Left forelimb (tissue), 1 donor: Measurements from ENCODE around the gene CNGB1.
A peak's percentile ranks its signal among the peaks of the same experiment; 100 is the strongest.
"Not testable (repeated sequence)": the region's sequence is repeated elsewhere in the genome, so short reads cannot be mapped to it uniquely, and the experiment has no call there.

Experiments
- DNase-seq: peaks from one replicate; pipeline ENCODE4 v3.0.0-alpha.2; 2018; ENCODE audit warnings: low spot score

The CNGB1 gene

GRCh38 chr16:57952909-57953308 lies 18.0 kb downstream of the CNGB1 start:
- no peak for DNase-seq

- no peak for DNase-seq
Measured at GRCh38 chr16:57951204-57951960, 19.5 kb downstream of the CNGB1 start.

- no peak for DNase-seq
Measured at GRCh38 chr16:57950382-57950781, 20.5 kb downstream of the CNGB1 start.

GRCh38 chr16:57949595-57950238 lies 21.2 kb downstream of the CNGB1 start:
- no peak for DNase-seq

GRCh38 chr16:57949013-57949412 lies 21.9 kb downstream of the CNGB1 start:
- DNase-seq, result no peak

- no peak for DNase-seq
Measured at GRCh38 chr16:57948027-57948426, 22.9 kb downstream of the CNGB1 start.

- no peak for DNase-seq
Measured at GRCh38 chr16:57947261-57947660, 23.7 kb downstream of the CNGB1 start.

- no peak for DNase-seq
Measured at GRCh38 chr16:57946181-57946801, 24.6 kb downstream of the CNGB1 start.

GRCh38 chr16:57945740-57946138 lies 25.2 kb downstream of the CNGB1 start:
- DNase-seq, result no peak

- DNase-seq, result no peak
Measured at GRCh38 chr16:57944970-57945739, 25.8 kb downstream of the CNGB1 start.

- not testable (repeated sequence) for DNase-seq
Measured at GRCh38 chr16:57943381-57943780, 27.5 kb downstream of the CNGB1 start.

GRCh38 chr16:57941901-57942300 lies 29.0 kb downstream of the CNGB1 start:
- DNase-seq, result not testable (repeated sequence)

GRCh38 chr16:57941016-57941664 lies 29.8 kb downstream of the CNGB1 start:
- DNase-seq, result no peak

- DNase-seq, result no peak
Measured at GRCh38 chr16:57940382-57940966, 30.5 kb downstream of the CNGB1 start.

- DNase-seq, result no peak
Measured at GRCh38 chr16:57939872-57940224, 31.1 kb downstream of the CNGB1 start.

- DNase-seq, result peak; percentile 81
Measured at GRCh38 chr16:57938936-57939871, 31.7 kb downstream of the CNGB1 start.

GRCh38 chr16:57938484-57938883 lies 32.4 kb downstream of the CNGB1 start:
- DNase-seq, result no peak

GRCh38 chr16:57937861-57938260 lies 33.1 kb downstream of the CNGB1 start:
- DNase-seq, result no peak

GRCh38 chr16:57935904-57936303 lies 35.0 kb downstream of the CNGB1 start:
- DNase-seq, result no peak

- no peak for DNase-seq
Measured at GRCh38 chr16:57930533-57930932, 40.4 kb downstream of the CNGB1 start.
